Activated CD8-positive, alpha-beta memory T cell treated with anti-CD3 and anti-CD28 coated beads for 36 hours (primary cell): ENCODE results near the gene NDST1. TPM values are rescaled to one million over a fixed set of nuclear protein-coding genes. Genes with fewer than 3 reads are reported as not detected.

Experiments used
- CTCF ChIA-PET: fragments of 350-600 bp; sonication (Branson Sonifier 250); formaldehyde crosslinking; loops from one replicate; lab custom pipeline; 2021; ENCODE audit warnings: antibody characterized with exemption; lab: Charles Lee
- POLR2A ChIA-PET: fragments of 350-600 bp; sonication (Branson Sonifier 250); formaldehyde crosslinking; loops from one replicate; lab custom pipeline; 2021; ENCODE audit warnings: antibody characterized with exemption; lab: Charles Lee
- total RNA-seq, 2 experiments: library from RNA; stranded (reverse); gene quantifications; one replicate each; pipeline ENCODE4 v1.2.3, GENCODE V29; 2021

Gene NDST1
- total RNA-seq, 2 experiments from 2014 or later, result 3.2 to 4.8 TPM

DNA sequence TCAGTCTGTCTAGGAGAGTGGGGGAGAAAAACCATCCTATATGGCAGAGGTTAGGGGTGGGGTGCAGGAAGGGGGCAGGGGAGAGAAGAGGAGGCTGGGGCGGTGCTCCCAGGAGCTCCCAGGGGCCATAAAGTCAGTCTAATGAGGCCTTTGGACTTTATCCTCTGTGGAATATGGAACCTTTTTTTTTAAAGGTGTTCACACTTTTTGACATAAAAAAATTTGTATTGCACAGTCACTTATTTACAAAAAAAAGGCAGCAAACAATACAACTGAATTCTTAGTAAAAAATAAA lies 80.6 kb downstream of the NDST1 start:
- ChIA-PET CTCF (interaction anchor here (0.7 kb wide), 1 partner anchor 9 kb away, joined by 3 read pairs; no protein-coding TSS in a partner anchor), POLR2A (no interaction called here)

DNA sequence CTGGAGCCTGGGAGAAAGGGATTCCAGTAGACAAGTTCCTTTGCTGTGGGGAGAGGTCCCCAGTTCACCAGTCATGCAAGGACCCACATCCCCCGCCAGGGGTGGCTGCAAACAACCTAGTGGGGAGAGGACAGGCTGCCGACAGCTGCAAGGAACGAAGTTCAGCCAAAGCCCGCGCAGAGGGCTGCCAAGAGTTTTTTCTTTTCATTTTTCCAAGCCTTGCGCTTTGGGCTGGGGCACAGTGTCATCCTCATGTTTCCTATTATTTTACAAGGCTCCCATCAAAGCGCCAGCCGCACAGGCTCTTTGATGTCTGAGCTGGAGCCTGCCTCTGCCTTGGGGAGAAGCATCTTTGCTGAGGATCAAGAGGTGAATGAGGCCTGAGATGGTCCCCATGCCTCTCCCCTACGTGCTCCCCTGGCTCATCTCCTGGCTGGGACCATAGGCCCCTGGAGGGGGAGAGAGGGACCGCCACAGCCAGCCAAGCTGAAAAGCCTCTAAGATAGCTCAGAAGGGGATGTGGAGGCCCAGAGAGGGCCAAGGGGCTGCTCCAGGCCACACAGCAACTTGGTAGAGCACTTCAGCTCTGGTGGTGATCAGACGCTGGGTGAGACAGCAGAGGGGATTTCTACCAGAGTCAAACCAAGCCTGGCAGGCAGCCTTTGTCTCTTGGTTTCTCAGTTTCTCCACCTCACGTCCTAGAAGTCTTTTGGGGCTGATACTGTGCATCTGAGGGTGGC lies 82.1 kb downstream of the NDST1 start:
- POLR2A ChIA-PET, result no interaction called here
- CTCF ChIA-PET, result no interaction called here

DNA sequence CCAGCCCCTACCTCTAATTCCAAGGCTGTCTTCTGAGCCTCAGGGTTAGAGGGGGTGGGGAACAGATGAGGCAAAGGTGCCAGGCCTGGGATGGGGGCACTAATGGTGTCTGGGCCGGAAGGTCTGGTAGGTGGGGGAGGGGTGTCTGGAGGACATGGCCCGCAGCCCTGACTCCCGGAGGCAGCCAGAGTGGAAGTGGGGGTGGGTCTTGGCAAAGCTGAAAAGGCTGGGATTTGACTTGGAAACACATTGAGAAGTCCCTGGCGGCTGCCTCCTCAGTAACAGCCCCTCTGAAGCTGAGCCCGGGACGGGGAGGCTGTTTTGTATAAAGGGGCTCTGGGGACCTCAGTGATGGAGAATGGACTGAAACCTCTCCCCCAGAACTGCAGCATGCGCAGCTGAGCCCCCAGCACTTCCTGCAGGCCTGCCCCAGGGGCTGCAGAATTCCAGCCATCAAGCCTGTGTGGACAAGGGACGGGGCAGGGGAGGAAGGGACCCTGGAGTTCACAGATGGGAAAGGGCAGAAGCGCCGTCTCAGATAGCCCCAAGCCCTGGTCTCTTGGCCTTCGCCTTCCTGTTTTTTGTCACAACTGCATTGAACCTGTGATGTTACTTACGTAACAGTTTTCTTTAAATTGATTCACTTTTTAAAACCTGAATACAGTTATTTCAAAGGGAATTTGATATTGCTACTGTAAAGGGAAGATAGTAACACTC lies 83.2 kb downstream of the NDST1 start:
- POLR2A ChIA-PET, result no interaction called here
- CTCF ChIA-PET, result no interaction called here

DNA sequence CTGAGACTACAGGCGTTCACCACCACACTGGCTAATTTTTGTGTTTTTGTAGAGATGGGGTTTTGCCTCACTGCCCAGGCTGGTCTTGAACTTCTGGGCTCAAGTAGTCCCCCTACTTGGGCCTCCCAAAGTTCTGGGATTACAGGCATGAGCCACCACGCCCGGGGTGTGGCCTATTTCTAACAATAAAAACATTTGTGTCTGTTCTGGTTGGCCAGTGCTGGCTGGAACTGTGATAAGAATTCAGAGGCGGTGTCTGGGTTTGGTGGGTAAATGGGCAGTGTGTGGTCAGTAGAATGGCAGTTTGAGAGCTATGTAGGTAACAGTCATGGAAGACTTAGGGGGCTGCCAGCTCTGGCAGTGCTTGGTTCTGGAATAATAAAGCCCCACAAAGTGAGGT lies 85.7 kb downstream of the NDST1 start:
- CTCF ChIA-PET, result no interaction called here

DNA sequence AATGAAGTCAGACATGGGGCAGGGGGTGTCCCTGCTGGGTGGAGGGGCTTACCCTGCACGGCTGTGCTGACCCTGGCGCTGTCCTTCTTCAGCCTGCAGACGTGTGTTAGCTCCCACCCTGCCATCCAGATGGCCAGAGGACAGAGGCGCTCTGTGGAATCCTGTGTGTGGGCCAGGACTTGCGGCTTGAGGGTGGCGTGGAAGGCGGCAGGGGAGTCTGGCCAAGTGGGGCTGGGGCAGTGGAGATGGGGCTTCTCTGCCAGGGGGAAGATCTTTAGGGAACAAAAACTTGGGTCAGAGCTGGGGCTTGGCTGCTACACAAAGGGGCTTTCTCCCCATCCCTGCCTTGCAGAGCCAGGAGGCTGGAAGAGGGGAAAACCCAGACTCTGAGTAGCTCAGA lies 86.1 kb downstream of the NDST1 start:
- POLR2A ChIA-PET, result no interaction called here
- CTCF ChIA-PET, result no interaction called here

More for the DNA sequence above, 85.7 kb downstream of the NDST1 start:
- POLR2A ChIA-PET, result no interaction called here

DNA sequence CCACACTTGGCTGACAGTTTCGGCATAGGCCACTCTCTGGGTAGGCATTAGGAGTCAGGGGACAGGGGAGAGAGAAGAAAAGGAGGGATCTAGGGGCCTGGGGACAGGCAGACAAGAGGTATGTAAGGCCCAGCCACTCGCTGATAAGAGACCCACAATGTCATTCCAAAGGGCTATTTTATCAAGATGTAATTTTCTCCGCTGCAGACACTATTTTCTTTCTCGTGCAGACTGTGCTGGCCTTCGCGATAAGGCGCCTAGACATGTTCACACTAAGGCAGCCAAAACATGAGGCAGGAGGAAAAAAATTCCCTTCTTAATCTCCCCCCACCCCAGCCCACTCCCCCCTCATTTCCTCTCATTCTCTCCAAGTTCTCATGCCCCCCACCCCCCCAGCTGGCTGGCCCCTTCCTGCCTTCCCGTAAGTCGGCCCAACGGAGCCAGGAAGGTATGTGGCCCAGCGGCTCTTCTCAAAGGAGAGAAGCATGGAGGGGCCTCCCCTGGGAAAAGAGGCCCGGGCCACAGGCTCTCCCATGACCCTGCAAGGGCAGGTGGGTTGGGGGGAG lies 87.6 kb downstream of the NDST1 start:
- ChIA-PET POLR2A (no interaction called here), CTCF (no interaction called here)

DNA sequence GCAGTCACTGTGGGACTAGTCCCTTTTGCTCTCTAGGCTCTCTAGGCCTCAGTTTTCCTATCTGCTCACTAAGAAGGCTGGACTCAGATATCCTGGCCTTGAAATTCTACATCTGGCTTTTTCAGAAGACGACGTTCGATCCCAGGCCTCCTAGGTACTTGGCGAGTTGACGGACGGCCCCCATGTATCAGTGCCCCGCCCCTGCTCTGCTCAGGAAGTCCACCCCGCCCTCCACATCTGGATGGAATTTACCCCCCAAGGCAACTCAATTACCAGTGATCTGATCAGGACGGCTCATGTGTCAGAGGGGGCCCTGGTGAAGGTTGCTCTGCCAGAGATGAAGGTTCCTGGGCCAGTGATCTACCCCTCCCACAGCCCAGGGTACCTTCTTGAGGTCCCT lies 88.4 kb downstream of the NDST1 start:
- CTCF ChIA-PET, result no interaction called here
- POLR2A ChIA-PET, result no interaction called here

DNA sequence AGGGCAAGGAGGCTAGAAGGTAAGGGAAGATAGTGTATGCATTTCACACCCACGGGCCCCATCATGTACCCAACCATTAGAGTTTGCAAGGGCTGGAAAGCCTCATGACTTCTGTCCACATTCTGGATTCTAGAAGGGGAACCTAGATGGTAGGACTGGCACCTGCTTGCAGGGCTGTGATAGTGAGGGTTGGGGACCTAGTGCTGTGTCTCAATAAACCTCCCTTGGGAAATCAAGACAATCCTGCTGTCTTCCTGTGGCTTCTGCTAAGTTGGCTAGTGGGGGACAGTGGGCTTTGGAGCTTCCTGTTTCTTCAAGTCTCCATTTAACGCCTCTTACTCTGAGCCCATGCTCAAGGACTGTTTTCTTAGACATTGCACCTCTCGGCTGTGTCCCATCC lies 88.9 kb downstream of the NDST1 start:
- ChIA-PET POLR2A (no interaction called here), CTCF (no interaction called here)

DNA sequence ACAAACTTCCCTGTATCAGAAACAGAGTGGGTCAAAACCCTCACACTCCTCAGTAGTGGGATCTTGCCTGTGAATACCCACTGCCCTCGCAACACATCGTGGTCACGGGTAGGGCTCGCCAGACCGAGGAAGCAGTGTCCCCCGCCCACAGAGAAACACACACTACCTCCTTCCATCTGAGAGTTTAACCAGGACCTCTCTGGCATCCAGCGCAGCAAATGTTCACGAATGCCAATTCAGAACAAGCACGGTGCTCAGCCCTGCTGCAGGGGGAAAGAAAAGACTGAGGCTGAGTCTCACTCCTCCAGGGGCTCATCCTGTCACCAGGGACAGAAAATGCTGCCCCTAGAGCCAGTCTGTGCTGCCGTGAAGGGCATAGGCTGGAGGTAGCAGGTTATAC lies 90.1 kb downstream of the NDST1 start:
- POLR2A ChIA-PET, result no interaction called here
- CTCF ChIA-PET, result interaction anchor here (0.7 to 1.0 kb wide), 2 partner anchors 54 to 249 kb away, joined by 3 to 4 read pairs; no protein-coding TSS in a partner anchor

DNA sequence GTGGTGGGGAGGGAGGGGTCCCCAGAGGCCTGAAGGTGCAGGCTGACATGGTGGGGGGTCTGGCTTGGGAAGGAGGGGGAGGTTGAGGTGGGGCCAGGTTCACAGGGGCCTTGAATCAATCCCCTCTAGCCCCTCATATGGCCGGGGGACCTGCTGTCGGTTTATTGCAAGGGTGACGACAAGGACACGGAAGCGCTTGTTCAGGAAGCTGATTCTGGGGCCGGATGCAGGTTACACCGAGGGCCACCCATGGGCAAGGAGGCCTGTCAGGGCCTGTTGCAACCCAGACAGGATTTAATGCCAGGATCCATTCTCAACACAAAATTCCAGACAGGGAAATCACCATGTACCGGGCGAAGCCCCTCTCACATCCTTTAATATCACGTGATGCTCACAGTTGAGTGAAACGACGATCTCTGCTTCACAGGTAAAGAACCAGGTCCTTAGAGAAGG lies 90.9 kb downstream of the NDST1 start:
- CTCF ChIA-PET, result interaction anchor here (0.7 kb wide), 1 partner anchor 248 kb away, joined by 4 read pairs; no protein-coding TSS in a partner anchor
- POLR2A ChIA-PET, result no interaction called here

DNA sequence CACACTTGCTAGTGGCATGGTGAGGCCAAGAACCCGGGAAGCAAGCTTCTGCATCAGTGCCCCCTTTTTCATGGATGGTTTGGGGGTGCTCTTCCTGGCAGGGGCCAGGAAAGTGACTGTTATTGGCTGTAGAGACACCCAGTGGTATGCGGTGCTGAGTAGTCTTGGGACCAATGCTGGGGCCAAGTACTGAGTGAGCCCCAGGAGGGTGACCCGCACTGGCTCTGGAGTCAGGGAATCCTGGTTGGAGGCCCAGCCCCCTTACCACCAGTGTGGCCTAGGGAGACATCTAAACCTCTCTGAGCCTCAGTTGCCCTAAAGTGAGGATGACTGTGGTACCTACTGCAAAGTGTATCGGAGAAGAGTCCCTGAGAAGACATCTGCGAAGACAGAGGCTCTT lies 91.3 kb downstream of the NDST1 start:
- ChIA-PET POLR2A (no interaction called here), CTCF (no interaction called here)

DNA sequence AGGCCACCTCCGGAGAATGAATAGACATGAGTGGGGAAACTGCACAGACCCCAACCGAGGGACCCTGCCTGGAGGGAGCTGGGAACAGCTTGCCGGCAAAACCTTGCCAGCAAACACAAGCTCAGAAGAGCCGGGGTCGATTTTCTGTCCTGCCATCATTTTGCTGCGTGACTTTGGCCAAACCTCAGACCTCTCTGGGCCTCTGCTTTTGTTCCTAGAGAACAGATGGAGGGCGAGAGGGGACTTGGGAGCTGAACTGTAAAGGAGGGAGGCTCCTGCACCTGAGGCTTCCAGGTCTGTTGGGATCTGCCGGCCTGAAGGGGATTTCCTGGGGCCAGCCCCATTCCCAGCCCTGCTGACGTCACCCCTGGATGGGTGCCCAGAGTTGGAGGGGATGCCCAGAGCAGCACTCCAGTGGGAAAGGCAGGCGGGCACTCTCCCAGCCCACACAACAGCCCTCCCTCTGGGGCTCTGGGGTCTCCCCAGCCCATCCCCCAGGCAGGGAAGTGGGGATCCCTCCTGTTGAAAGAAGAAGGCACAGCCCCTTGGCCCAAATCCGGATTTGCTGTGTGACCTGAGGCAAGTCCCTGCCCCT lies 92.1 kb downstream of the NDST1 start:
- POLR2A ChIA-PET, result no interaction called here
- CTCF ChIA-PET, result no interaction called here

DNA sequence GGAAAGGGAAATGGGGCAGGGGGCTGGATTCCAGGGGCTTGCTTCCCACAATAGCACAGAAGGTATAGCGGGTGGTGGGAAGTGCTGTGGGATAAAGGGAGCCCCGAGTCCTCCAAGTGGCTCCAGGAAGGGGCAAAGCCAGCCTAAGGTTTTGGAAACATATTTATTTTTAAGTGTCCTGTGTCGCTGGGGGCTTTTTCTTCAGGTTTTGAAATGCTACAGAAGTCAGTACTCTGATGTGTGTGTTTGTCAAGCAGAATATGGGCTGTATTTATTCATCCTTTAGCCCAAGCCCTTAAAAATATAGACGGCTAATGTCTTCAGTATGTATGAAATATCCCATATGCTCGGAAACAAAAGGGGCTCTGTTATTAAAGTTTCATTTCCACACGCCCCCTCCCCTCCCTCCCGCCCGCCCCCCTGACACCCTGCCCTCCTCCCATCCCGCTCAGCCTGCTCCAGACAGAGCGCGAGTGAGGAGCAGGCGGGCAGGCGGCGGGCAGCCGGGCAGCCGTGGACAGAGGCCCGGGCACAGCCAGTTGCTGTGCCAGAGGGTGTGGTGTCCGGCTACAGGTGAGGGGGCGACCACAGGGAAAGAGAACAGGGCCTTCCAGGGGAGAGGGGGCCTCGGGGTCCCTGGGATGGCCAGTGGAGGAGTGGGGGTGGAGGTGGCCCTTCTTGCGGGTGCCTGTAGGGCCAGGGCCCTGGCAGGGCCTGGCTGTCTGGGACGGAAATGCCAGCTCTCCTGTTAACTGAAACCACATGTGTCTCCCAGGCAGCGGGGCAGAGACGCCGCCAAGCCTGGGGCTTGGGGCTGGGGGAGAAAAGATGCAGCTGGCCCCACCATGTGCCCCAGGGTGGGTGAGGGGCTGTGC lies 92.9 kb downstream of the NDST1 start:
- ChIA-PET CTCF (no interaction called here), POLR2A (no interaction called here)

DNA sequence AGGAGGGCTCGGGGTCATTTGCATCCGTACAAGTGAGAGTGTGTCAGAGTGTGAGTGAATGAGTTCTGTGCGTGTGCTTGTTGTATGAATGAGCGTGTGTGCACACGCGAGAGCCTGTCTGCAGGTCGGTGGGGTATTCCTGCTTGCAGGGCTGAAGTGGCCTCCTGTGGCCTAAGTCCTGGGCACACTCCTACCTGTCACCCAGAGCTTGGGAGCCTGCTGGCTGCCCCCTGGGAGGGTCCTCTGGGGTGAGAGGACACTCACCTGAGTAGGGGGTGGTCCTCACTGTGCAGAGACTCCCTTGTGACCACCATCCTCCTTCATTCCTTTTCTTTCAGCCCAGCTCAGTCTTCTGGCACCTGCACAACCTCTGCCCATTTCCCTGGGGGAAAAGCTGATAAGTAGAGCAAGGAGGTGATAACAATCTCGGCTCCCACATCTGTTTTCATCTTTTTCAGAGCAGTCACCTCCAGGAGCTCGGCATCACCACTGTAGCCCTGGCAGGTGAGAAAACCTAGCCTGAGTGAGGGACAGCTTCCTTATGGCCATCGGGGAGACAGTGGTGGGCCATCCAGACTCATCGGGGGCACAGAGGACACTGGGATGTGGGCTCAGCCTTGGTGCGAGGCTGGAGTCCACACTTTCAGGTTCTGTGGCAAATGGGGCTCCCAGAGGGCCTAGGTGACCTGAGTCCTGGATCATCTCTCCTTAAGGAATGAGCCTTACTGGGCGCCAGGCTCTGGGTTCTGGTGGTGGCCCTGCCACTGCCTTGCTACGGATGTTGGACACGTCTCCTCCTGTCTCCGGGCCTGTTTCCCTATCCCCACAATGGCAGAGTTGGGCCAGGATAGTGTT lies 93.8 kb downstream of the NDST1 start:
- ChIA-PET POLR2A (no interaction called here), CTCF (no interaction called here)

DNA sequence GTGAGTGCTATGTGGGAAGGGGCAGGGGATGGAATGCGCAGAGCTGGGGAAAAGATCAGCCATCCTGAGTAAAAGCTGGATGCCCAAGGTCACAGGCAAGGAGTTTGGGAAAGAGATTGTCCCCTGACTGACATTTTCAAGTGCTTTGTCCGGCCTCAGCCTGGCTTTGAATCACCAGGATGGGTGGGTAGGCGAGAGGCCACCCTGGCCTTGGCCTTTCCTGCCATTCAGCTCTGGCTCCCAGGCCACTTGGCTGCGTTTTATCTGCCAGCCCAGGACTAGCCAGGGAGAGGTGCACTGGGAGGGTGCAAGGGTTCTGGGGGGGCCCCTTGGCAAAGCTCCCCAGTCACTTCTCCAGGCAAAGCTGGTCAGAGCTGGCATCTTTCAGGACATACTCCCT lies 95.1 kb downstream of the NDST1 start:
- CTCF ChIA-PET, result no interaction called here
- POLR2A ChIA-PET, result no interaction called here

DNA sequence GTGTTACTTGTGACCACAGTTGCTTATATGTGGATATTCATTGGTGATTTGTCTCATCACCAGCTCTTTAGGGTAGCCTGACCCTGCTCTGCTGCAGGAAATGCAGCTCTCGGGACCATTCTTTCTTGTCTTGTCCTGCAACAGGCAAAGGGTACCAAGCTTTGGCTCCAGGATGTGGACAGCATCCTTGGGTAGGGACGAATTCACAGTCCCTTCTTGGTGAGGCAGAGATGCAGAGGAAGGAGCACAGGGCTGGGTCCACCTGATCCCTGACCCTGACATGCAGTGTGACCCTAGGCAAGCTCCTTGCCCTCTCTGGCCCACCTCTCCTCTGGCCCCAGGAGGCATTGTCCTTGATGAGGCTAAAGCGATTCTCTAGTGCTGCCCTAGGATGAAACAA lies 95.6 kb downstream of the NDST1 start:
- CTCF ChIA-PET, result no interaction called here
- POLR2A ChIA-PET, result no interaction called here

DNA sequence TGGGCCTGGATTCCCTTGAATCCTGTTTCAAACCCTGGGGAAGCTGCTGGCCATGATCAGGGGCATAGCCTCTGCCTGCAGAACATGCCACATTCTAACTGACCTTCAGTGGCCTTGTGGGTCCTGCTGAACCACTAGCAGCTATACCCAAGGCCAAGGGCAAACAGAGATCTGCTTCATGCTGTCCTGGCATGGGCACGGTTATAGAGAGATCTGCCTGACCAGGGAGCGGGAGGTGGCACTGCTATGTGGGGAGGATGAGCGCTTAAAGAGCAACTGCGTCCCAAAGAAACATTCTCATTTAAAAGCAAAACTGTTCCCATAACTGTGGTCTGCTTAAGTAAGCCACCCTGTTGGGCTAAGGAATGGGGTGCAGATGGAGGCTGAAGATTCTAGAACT lies 96.1 kb downstream of the NDST1 start:
- POLR2A ChIA-PET, result no interaction called here
- CTCF ChIA-PET, result no interaction called here

DNA sequence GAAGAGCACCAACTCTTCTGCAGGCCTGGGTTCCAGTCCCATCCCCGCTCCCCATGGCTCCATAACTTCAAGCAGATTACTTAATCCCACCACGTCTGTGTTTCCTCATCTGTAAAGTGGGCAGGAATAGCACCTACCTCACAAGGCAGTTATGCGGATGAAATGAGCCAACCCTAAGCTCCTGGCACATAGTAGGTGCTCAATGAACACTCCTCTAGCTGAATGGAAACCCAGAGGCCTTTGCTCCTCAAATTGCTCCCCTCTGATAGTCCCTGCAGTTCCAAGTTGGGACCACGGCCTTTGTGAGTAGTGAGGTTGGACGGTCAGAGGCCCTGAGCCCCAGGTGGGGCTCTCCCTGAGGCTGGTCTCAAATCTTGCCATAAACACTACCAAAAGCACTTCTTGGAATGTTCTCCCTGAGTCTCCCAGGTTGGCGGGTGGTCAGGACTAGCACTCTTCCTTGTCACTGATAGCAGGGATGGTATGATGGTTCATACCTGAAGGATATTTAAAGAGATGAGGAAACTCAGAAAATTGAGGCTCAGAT lies 97.0 kb downstream of the NDST1 start:
- CTCF ChIA-PET, result no interaction called here

More for the DNA sequence above, 97.0 kb downstream of the NDST1 start:
- POLR2A ChIA-PET, result no interaction called here
